ENCODE data around the gene PUS3.

The PUS3 gene

DNA sequence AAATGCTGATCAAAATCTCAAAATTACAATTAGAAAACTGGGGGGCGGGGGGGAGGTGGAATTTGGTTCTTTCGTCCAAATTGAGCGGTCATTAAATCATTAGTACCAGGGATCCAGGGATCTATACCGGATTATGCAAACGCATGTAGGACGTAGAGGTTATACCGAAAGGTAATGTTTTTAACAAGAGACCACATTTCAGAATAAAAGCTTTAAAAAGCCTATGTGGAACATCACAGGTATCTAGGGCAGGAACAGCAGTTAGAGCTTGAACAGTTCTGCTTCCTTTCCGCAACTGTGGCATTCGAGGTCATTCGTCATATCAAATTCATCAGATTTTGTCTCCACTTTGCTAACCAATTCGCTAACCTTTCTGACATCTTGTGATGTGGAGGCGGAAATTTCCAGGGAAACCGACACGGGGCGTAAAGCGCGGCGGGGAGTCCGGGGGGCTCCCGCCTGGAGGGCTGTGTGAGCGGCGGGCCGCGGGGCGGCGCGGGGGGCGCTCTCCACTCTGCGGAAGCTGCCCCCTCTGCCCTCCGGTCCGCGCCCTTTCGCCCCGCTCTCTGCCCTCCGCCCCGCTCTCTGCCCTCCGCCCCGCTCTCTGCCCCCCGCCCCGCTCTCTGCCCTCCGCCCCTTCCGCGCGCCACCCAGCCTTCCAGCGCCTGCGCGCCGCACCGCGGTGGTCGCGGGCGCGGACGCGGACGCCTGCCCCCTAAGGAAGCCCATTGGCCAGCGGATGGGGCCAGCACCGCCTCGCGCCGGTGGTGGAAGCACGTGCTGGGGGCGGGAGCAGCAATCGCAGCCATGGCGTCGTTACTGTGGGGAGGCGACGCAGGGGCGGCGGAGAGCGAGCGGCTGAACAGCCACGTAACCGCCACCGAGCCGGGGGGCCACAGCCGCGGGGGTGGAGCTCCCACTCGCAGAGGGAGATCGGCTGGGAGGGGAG lies 979 bp upstream of the PUS3 start, which contains the start of gene DDX25:
TSS of gene DDX25 (plus strand) at position 798 of the 949 bp plus-strand sequence. CDS start at position 808, 10 bp downstream.
- TF ChIP-seq POLR2A (IDR thresholded peaks at IDR 0.05; ENCODE audit: extremely low read depth, insufficient read length) (no peak), MYC (IDR thresholded peaks at IDR 0.05; ENCODE audit: low read depth, low read length) (no peak)
- TF ChIP-seq, protein P1, sequence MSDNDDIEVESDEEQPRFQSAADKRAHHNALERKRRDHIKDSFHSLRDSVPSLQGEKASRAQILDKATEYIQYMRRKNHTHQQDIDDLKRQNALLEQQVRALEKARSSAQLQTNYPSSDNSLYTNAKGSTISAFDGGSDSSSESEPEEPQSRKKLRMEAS (IDR thresholded peaks at IDR 0.05; ENCODE audit: low read depth, low read length): no peak
- TF ChIP-seq, protein P2, sequence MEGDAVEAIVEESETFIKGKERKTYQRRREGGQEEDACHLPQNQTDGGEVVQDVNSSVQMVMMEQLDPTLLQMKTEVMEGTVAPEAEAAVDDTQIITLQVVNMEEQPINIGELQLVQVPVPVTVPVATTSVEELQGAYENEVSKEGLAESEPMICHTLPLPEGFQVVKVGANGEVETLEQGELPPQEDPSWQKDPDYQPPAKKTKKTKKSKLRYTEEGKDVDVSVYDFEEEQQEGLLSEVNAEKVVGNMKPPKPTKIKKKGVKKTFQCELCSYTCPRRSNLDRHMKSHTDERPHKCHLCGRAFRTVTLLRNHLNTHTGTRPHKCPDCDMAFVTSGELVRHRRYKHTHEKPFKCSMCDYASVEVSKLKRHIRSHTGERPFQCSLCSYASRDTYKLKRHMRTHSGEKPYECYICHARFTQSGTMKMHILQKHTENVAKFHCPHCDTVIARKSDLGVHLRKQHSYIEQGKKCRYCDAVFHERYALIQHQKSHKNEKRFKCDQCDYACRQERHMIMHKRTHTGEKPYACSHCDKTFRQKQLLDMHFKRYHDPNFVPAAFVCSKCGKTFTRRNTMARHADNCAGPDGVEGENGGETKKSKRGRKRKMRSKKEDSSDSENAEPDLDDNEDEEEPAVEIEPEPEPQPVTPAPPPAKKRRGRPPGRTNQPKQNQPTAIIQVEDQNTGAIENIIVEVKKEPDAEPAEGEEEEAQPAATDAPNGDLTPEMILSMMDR (IDR thresholded peaks at IDR 0.05; ENCODE audit: low read depth, low read length): no peak
- DNase-seq (ENCODE audit: low read depth): no peak
- peak within 1 kb of the TSS; percentile 92 for H3K4me3 ChIP-seq (ENCODE audit: low read depth, low read length)

DNA sequence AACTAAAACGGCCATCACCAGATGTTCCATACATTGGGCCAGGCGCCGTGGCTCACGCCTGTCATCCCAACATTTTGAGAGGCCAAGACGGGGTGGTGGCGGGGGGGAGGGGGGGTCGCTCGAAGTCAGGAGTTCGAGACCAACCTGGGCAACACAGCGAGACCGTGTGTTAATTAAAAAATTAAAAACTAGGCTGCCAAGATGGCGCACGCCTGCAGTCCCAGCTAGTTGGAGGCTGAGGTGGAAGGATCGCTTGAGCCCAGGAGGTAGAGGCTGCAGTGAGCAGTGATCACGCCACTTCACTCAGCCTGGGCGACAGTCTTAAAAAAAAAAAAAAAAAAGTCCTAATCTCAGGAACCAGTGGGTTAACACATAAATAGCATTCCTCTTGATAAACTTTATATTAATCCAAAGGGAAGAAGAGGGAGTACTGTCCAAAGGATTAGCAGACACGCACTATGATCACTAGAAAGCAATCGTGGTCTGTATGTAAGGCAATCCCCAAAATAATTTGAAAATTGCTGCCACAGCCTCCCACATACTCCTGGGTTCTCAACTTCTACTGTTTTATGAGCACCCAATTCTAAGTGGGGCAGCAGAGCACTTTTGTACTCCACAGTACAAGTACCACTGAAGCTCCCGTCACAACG lies 604 bp downstream of the PUS3 start:
- DNase-seq (ENCODE audit: low read depth): no peak
- TF ChIP-seq, protein P2 (IDR thresholded peaks at IDR 0.05; ENCODE audit: low read depth, low read length): no peak
- no peak for TF ChIP-seq MYC (IDR thresholded peaks at IDR 0.05; ENCODE audit: low read depth, low read length)
- no peak for TF ChIP-seq POLR2A (IDR thresholded peaks at IDR 0.05; ENCODE audit: extremely low read depth, insufficient read length)
- TF ChIP-seq, protein P1 (IDR thresholded peaks at IDR 0.05; ENCODE audit: low read depth, low read length): no peak
- H3K4me3 ChIP-seq (ENCODE audit: low read depth, low read length): peak overlapping the region; percentile 92

DNA sequence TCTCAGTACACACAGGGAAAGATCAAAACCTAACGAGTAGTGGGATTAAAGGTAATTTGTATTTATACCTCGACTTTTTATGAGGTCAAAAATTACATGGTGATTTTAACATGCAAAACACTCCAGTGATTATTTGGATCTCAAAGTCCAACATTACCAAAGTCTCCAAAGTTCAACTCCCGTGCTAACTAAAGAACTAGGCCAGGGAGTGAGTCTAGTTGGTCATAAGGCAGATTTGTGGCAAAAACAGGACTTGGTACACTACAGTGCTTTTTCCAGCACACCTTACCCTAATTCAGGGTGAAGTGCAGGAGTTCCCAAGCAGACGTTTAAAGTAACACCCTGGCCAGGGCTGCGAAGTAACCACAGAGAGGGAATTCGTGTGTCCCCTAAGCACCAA lies 1.1 kb downstream of the PUS3 start:
- TF ChIP-seq, protein P1 (IDR thresholded peaks at IDR 0.05; ENCODE audit: low read depth, low read length): no peak
- TF ChIP-seq MYC (IDR thresholded peaks at IDR 0.05; ENCODE audit: low read depth, low read length) (no peak), POLR2A (IDR thresholded peaks at IDR 0.05; ENCODE audit: extremely low read depth, insufficient read length) (no peak)
- TF ChIP-seq, protein P2 (IDR thresholded peaks at IDR 0.05; ENCODE audit: low read depth, low read length): no peak
- peak overlapping the region; percentile 92 for H3K4me3 ChIP-seq (ENCODE audit: low read depth, low read length)
- peak; percentile 15 for DNase-seq (ENCODE audit: low read depth)

DNA sequence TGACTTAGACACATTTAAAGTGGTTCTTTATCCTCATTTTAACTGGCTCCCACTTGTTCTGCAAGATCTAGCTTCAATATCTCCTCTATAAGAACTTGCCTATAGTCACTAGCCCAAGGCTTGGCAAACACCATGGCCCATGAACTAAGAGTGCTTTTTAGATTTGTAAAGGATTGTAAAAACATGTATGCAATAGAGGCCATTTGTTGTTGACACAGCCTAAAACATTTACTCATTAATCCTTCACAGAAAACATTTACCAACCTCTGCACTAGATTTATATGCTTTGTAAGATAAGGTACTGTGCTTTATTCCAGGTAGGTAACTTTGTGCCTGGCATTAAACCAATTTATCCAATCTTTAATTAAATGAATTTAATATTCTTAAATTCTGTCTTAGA lies 10.0 kb downstream of the PUS3 start:
- TF ChIP-seq, protein P1 (IDR thresholded peaks at IDR 0.05; ENCODE audit: low read depth, low read length): no peak
- TF ChIP-seq MYC (IDR thresholded peaks at IDR 0.05; ENCODE audit: low read depth, low read length) (no peak), POLR2A (IDR thresholded peaks at IDR 0.05; ENCODE audit: extremely low read depth, insufficient read length) (no peak)
- TF ChIP-seq, protein P2 (IDR thresholded peaks at IDR 0.05; ENCODE audit: low read depth, low read length): no peak
- DNase-seq (ENCODE audit: low read depth): no peak
- no peak overlapping the region for H3K4me3 ChIP-seq (ENCODE audit: low read depth, low read length)

DNA sequence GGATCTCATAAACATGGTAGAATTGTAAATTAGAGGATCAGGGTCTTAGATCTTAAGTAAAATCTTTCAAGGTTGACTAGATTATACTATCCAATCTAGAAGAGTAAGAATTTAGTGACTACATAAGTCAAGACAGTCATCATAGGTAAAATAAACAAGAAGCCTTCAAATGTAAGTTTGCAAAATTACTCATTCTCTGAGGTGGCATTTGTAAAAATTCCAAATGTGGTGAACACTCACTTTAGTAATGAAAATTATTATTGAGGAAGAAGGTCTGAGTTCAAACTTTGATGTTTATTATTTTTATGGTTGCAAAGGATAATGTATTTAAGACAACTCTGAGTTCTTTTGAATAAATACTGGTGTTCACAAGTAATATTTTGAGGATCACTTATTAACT lies 10.9 kb downstream of the PUS3 start:
- TF ChIP-seq, protein P2 (IDR thresholded peaks at IDR 0.05; ENCODE audit: low read depth, low read length): no peak
- TF ChIP-seq POLR2A (IDR thresholded peaks at IDR 0.05; ENCODE audit: extremely low read depth, insufficient read length): no peak
- TF ChIP-seq MYC (IDR thresholded peaks at IDR 0.05; ENCODE audit: low read depth, low read length): no peak
- TF ChIP-seq, protein P1 (IDR thresholded peaks at IDR 0.05; ENCODE audit: low read depth, low read length): no peak

More for the DNA sequence above, 10.9 kb downstream of the PUS3 start:
- DNase-seq (ENCODE audit: low read depth): no peak
- H3K4me3 ChIP-seq (ENCODE audit: low read depth, low read length): no peak overlapping the region

All from NB4 (cell line).